ENCODE measurements around the gene TBCD. TPM values are rescaled to one million over a fixed set of nuclear protein-coding genes. Genes with fewer than 3 reads are reported as not detected.

Gene TBCD
- total RNA-seq, 1 experiment from 2014 or later = 29.6 TPM

- Histone ChIP-seq H3K9me2 (replicated peaks; ENCODE audit: low read length) (no peaks in the 10 kb centered on the region), H3K9ac (ENCODE audit: low read length) (peak overlapping the region; percentile 85), H3K36me3 (ENCODE audit: low read depth, low read length) (peaks cover under 1% of the 10 kb centered on the region; the same call in 1 of the 2 replicates), H3K9me3 (ENCODE audit: low read length) (no peaks in the 10 kb centered on the region), H3K4me2 (ENCODE audit: low read length) (peak overlapping the region; percentile 81), H4K20me1 (ENCODE audit: low read length) (peaks cover 11% of the 10 kb centered on the region; the same call in 1 of the 2 replicates), H3K27me3 (ENCODE audit: low read length) (no peaks in the 10 kb centered on the region), H3F3A (ENCODE audit: low read length, unreplicated experiment) (no peaks in the 10 kb centered on the region), H3K4me3 (ENCODE audit: low read length) (peak overlapping the region; percentile 79), H2AFZ (ENCODE audit: low read length) (peak overlapping the region; percentile 89; the same call in 1 of the 2 replicates), H3K4me1 (ENCODE audit: insufficient read depth, low read length) (peaks cover 4% of the 10 kb centered on the region; the same call in 1 of the 2 replicates), H3K27ac (ENCODE audit: low read length) (0 out of 2 replicates have a peak overlapping the region, but pooled peaks have one; percentile 64), H3K79me2 (ENCODE audit: low read length) (peaks cover 36% of the 10 kb centered on the region)
- TF ChIP-seq CTCF (conservative IDR thresholded peaks at IDR 0.05; ENCODE audit: low read depth, low read length) (no peak), EZH2 (IDR thresholded peaks at IDR 0.05; ENCODE audit: low read length, unreplicated experiment) (no peak), EZH2phosphoT487 (IDR thresholded peaks at IDR 0.05; ENCODE audit: borderline replicate concordance, low read length) (no peak)
- ChIA-PET POLR2A (ENCODE audit: unreplicated experiment) (no interaction called here), CTCF (no interaction called here)
- intact Hi-C loops (cut with micrococcal nuclease) = no loop called here
- DNase-seq = no peak
- ATAC-seq = peak; percentile 44
- TSS peak; percentile 33 for BruUV-seq (replicated peaks)
Observed at GRCh38 chr17:82752371-82753200, 721 bp downstream of the TBCD start.

GRCh38 chr17:82753201-82753464 is 1.3 kb downstream of the TBCD start:
- peak overlapping the region; percentile 79 for H3K4me3 ChIP-seq (ENCODE audit: low read length)
- peaks cover 2% of the 10 kb centered on the region; the same call in 1 of the 2 replicates for H3K36me3 ChIP-seq (ENCODE audit: low read depth, low read length)
- ChIA-PET POLR2A (ENCODE audit: unreplicated experiment) (no interaction called here), CTCF (no interaction called here)
- intact Hi-C loops (cut with micrococcal nuclease) = no loop called here
- no peak for ATAC-seq
- H2AFZ ChIP-seq (ENCODE audit: low read length) = no peak overlapping the region
- no TSS peak for BruUV-seq (replicated peaks)
- no peak overlapping the region for H3K27ac ChIP-seq (ENCODE audit: low read length)
- TF ChIP-seq CTCF (conservative IDR thresholded peaks at IDR 0.05; ENCODE audit: low read depth, low read length) (no peak), EZH2phosphoT487 (IDR thresholded peaks at IDR 0.05; ENCODE audit: borderline replicate concordance, low read length) (no peak), EZH2 (IDR thresholded peaks at IDR 0.05; ENCODE audit: low read length, unreplicated experiment) (no peak)
- H4K20me1 ChIP-seq (ENCODE audit: low read length) = peaks cover 11% of the 10 kb centered on the region; the same call in 1 of the 2 replicates
- no peaks in the 10 kb centered on the region for H3F3A ChIP-seq (ENCODE audit: low read length, unreplicated experiment)
- H3K9ac ChIP-seq (ENCODE audit: low read length) = peak overlapping the region; percentile 85
- H3K79me2 ChIP-seq (ENCODE audit: low read length) = peaks cover 36% of the 10 kb centered on the region
- no peaks in the 10 kb centered on the region for H3K27me3 ChIP-seq (ENCODE audit: low read length)
- no peak for DNase-seq
- H3K4me2 ChIP-seq (ENCODE audit: low read length) = peak overlapping the region; percentile 81
- no peaks in the 10 kb centered on the region for H3K9me3 ChIP-seq (ENCODE audit: low read length)
- H3K9me2 ChIP-seq (replicated peaks; ENCODE audit: low read length) = no peaks in the 10 kb centered on the region
- H3K4me1 ChIP-seq (ENCODE audit: insufficient read depth, low read length) = peaks cover 4% of the 10 kb centered on the region; the same call in 1 of the 2 replicates
